Ectodermal cell (in vitro differentiated cells): Measurements from ENCODE around the gene NPIPB2.
"Not testable (repeated sequence)": the region's sequence is repeated elsewhere in the genome, so short reads cannot be mapped to it uniquely, and the experiment has no call there.

ENCODE experiments used
- H3K27ac ChIP-seq: 2 replicates; pipeline ENCODE4 v1.7.0; 2013; ENCODE audit warnings: mild to moderate bottlenecking, low read depth, low read length; ENCODE audit not compliant: insufficient read depth, poor library complexity, severe bottlenecking
- H3K27me3 ChIP-seq: 2 replicates; pipeline ENCODE4 v1.7.0; 2013; ENCODE audit warnings: mild to moderate bottlenecking, low read length; ENCODE audit not compliant: insufficient read depth, control insufficient read depth, poor library complexity, severe bottlenecking
- H3K36me3 ChIP-seq: one replicate; pipeline ENCODE4 v1.7.0; 2013; ENCODE audit warnings: low read length; ENCODE audit not compliant: control insufficient read depth, insufficient read depth
- H3K4me1 ChIP-seq: one replicate; pipeline ENCODE4 v1.7.0; 2013; ENCODE audit warnings: low read length; ENCODE audit not compliant: control insufficient read depth, insufficient read depth
- H3K4me3 ChIP-seq: 2 replicates; pipeline ENCODE4 v1.7.0; 2013; ENCODE audit warnings: low read depth, low read length, control low read depth; ENCODE audit not compliant: insufficient read depth
- H3K9me3 ChIP-seq: 2 replicates; pipeline ENCODE4 v1.7.0; 2013; ENCODE audit warnings: mild to moderate bottlenecking, low read length, moderate library complexity; ENCODE audit not compliant: control insufficient read depth
- WGBS, 2 experiments: methylation state at CpG; one replicate each; pipeline ENCODE4 v1.1.7; 2013; ENCODE audit warnings: missing lambda C conversion rate in 2 of 2; 5-methylcytosine and 5-hydroxymethylcytosine counted together

The NPIPB2 gene

DNA sequence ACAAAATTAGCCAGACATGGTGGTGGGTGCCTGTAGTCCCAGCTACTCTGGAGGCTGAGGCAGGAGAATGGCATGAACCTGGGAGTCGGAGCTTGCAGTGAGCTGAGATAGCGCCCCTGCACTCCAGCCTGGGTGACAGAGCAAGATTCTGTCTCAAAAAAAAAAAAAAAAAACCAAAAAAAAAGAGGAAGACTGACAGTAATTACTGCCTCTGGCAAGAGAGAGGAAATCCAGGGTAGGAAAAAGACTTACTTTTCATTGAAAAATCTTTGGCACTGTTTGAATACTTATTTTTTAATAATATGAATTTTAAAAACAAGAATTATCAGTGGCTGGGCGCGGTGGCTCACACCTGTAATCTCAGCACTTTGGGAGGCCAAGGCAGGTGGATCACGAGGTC lies 20.6 kb upstream of the NPIPB2 start:
- not testable (repeated sequence) for H3K9me3 ChIP-seq, H3K27me3 ChIP-seq, H3K27ac ChIP-seq, H3K4me1 ChIP-seq, H3K4me3 ChIP-seq, H3K36me3 ChIP-seq
- 95 to 96% methylated on average over 5 of the region's 5 CpGs for WGBS, 2 experiments

GRCh38 chr16:11957591-11958395 lies 15.9 kb upstream of the NPIPB2 start:
- Histone ChIP-seq H3K27me3 (no peaks in the 10 kb centered on the region), H3K27ac (no peak overlapping the region), H3K9me3 (no peaks in the 10 kb centered on the region), H3K4me1 (no peaks in the 10 kb centered on the region), H3K36me3 (no peaks in the 10 kb centered on the region), H3K4me3 (no peak overlapping the region)
- WGBS, 2 experiments: 93% methylated on average over 10 of the region's 10 CpGs

DNA sequence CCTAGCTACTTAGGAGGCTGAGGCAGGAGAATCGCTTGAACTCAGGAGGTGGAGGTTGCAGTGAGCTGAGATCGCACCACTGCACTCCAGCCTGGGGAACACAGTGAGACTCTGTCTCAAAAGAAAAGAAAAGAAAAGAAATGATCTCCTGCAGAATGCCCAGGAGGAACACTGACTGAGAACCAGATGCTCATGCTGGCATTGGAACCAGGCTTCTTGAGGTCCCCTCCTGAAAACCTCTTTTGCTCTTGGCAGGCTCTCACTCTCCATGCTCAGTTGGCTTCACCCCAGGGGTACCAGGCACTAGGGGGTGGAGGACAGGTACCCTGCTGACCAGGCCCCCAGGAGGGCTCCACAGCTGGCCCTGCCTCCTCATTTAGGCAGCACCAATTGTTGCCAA lies 14.7 kb upstream of the NPIPB2 start:
- 82 to 92% methylated on average over 2 of the region's 2 CpGs for WGBS, 2 experiments
- no peaks in the 10 kb centered on the region for H3K4me1 ChIP-seq
- H3K4me3 ChIP-seq: no peak overlapping the region
- no peaks in the 10 kb centered on the region for H3K27me3 ChIP-seq
- H3K36me3 ChIP-seq: no peaks in the 10 kb centered on the region
- H3K27ac ChIP-seq: no peak overlapping the region
- H3K9me3 ChIP-seq: no peaks in the 10 kb centered on the region

GRCh38 chr16:11955713-11956123 lies 13.9 kb upstream of the NPIPB2 start:
- no peaks in the 10 kb centered on the region for H3K9me3 ChIP-seq
- H3K4me1 ChIP-seq: no peaks in the 10 kb centered on the region
- H3K36me3 ChIP-seq: no peaks in the 10 kb centered on the region
- H3K27ac ChIP-seq: no peak overlapping the region
- WGBS, 2 experiments: 80 to 81% methylated on average over 8 of the region's 8 CpGs
- H3K27me3 ChIP-seq: no peaks in the 10 kb centered on the region
- no peak overlapping the region for H3K4me3 ChIP-seq

GRCh38 chr16:11953576-11953975 lies 11.7 kb upstream of the NPIPB2 start:
- 91 to 93% methylated on average over 7 to 8 of the region's 8 CpGs for WGBS, 2 experiments

DNA sequence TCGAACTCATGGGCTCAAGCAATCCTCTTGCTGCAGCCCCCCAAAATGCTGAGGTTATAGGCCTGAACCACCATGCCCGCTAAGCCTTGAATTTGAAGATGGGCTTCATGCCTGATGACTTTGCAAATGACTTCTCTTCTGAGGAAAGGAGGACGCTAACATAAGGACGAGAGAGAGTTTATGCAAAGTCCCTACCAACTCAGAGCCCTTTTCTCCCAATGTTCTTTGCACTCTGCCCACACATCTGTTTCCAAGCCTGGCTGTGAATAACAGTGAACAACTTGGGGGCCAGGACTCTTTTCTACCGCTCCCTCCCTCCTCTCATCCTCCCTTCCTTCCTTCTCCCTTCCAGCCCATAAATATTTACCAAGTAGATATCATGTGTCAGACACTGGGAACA lies 8.5 kb upstream of the NPIPB2 start:
- Histone ChIP-seq H3K27ac (no peak overlapping the region), H3K36me3 (no peaks in the 10 kb centered on the region), H3K4me1 (no peaks in the 10 kb centered on the region), H3K27me3 (no peaks in the 10 kb centered on the region), H3K4me3 (no peak overlapping the region), H3K9me3 (no peaks in the 10 kb centered on the region)
- 91% methylated on average over 5 of the region's 5 CpGs for WGBS, 2 experiments

More at GRCh38 chr16:11953576-11953975, 11.7 kb upstream of the NPIPB2 start:
- H3K27ac ChIP-seq, H3K9me3 ChIP-seq, H3K4me1 ChIP-seq, H3K4me3 ChIP-seq, H3K36me3 ChIP-seq, H3K27me3 ChIP-seq: not testable (repeated sequence)

- Histone ChIP-seq H3K36me3 (no peaks in the 10 kb centered on the region), H3K27me3 (no peaks in the 10 kb centered on the region), H3K4me3 (no peak overlapping the region), H3K4me1 (no peaks in the 10 kb centered on the region), H3K27ac (no peak overlapping the region), H3K9me3 (no peaks in the 10 kb centered on the region)
- WGBS, 2 experiments: 15 to 16% methylated on average over 4 of the region's 4 CpGs
Measured at GRCh38 chr16:11949527-11949926, 7.7 kb upstream of the NPIPB2 start.

GRCh38 chr16:11948819-11949218 lies 7.0 kb upstream of the NPIPB2 start:
- Histone ChIP-seq H3K4me3 (no peak overlapping the region), H3K36me3 (no peaks in the 10 kb centered on the region), H3K9me3 (no peaks in the 10 kb centered on the region), H3K4me1 (no peaks in the 10 kb centered on the region), H3K27me3 (no peaks in the 10 kb centered on the region), H3K27ac (no peak overlapping the region)
- WGBS, 2 experiments: 93 to 95% methylated on average over 5 of the region's 5 CpGs

GRCh38 chr16:11946433-11946832 lies 4.6 kb upstream of the NPIPB2 start:
- Histone ChIP-seq H3K9me3 (no peaks in the 10 kb centered on the region), H3K4me3 (no peak overlapping the region), H3K27ac (no peak overlapping the region), H3K36me3 (no peaks in the 10 kb centered on the region), H3K4me1 (no peaks in the 10 kb centered on the region), H3K27me3 (no peaks in the 10 kb centered on the region)
- whole genome bisulfite sequencing, 2 experiments: 93 to 94% methylated on average over 2 to 3 of the region's 3 CpGs

- not testable (repeated sequence) for H3K36me3 ChIP-seq, H3K4me1 ChIP-seq, H3K4me3 ChIP-seq, H3K27me3 ChIP-seq, H3K9me3 ChIP-seq, H3K27ac ChIP-seq
- 82 to 83% methylated on average over 11 of the region's 13 CpGs for WGBS, 2 experiments
Measured at GRCh38 chr16:11927350-11927749, 14.5 kb downstream of the NPIPB2 start.

- not testable (repeated sequence) for H3K27me3 ChIP-seq, H3K4me1 ChIP-seq, H3K36me3 ChIP-seq, H3K27ac ChIP-seq, H3K9me3 ChIP-seq, H3K4me3 ChIP-seq
- WGBS, 2 experiments: 89 to 91% methylated on average over 10 of the region's 10 CpGs
Measured at GRCh38 chr16:11924046-11924445, 17.8 kb downstream of the NPIPB2 start.
